Stimulated activated CD4-positive, alpha-beta T cell treated with anti-CD3 and anti-CD28 coated beads, TNF-alpha, amount 100 ng/mL, for 48 hours (primary cell): ENCODE measurements around the gene GALNT7.

ENCODE experiments used
- DNase-seq, 3 donors: peaks; one replicate each; pipeline ENCODE4 v3.0.0-alpha.2; 2020; ENCODE audit warnings: low read depth in 3 of 3

The GALNT7 gene

DNA sequence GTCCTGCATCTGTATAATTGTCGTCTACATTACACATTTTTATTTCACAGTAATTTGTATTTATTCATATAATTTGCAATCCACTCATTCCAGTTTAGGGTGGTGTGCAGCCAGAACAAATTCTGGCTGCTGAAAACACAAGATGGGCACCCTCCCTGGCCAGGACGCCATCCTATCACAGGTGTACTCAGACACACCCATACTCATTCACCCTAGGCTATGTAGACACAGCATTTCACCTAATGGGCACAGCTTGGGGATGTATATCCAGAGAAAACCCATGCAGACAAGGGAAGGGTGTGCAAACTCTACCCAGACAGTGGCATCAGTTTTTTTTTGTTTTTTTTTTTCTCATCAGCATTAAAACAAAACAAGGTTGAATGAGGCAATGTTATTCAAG, 92.4 kb downstream of the GALNT7 start:
- DNase-seq: no peak

DNA sequence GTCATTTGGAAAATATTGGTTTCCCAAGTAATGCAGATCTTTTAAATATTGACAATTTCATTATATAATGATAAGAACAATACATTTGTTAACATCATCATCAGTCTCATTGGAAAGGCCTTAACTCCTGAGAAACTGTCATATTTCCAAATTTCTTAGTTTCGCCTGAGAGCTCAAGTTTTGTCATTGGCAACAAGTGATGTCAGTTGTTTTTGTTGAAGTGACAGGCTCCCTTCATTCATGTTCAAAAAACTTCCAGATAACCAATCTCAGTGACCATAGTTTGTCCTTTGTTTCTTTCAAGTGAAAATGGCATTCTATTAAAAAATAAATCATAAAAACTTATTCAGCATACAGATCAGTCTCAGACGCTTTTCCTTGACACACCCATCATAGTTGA, 93.8 kb downstream of the GALNT7 start:
- DNase-seq: no peak

DNA sequence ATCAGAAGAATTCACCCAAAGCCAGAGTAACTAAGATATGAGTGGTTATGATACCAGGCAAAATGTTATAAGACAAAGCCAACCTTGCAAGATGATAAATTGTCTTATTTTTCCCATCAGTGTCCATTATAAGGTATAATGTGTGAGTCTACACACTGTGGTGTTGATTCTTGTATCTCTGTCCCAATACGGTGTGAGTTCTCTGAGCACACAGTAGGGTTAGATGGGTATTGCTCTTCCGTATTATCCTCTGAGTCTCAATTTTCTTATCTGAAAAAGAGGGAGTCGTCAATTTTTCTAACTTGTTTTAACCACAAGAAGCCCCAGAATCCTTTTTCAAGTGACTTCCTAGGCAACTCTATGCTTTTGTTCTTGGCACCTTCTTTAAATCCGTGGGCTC, 95.6 kb downstream of the GALNT7 start:
- DNase-seq: no peak

DNA sequence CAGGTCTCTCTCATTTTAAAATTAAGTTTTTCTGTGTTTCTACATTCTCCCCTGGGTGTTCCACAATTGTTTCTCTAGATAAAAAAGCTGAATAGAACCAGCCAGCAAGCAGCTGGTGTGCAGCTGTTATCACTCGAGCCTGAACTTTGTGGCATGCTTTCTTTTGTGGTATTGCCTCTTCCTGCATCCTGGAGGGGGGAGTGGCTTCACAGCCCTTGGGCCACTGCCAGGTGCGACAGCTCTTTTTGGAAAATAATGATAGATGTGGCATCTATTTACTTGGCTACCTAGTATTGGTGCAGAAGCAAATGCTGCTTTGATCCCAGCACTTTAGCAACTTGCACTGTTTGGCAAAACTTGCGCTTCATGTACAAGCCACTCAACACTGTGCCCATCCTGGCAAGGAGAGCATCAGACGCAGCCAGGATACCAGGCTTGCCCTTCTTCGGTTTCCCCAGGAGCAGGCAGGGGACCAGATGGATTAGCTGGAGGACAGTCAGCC, 96.1 kb downstream of the GALNT7 start:
- DNase-seq: no peak

DNA sequence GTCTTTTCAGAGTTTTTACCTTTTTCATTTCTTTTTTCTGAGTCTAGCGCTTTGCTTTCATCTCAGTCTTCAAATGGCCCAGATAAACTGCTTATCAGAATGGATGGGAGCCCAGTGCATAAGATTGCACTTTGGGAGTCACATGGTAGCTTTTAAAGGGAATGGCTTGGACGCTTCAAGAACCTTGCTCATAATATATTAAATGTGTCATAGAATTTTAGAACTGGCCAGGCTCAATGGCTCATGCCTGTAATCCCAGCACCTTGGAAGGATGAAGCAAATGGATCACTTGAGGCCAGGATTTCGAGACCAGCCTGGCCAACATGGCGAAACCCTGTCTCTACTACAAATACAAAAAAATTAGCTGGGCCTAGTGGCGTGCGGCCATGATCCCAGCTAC, 97.1 kb downstream of the GALNT7 start:
- no peak for DNase-seq

DNA sequence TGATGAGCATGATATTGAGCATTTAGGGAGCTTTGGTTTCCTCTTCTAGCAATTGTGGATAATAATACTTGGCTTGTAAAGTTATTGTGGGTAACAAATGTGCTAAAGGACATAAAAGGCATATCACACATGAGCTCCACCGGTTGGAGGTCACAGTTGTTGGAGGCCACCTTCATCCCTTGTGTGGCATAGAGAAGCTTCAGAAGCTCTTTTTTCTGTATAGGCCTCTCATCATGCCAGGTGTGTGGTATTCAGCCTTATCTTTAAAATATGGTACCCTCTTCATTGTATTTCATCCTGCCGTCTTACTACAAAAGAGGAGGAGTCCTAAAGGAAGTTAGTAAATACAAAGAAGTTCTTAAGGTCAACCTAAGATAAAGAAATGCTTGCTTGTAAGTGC, 99.1 kb downstream of the GALNT7 start:
- DNase-seq: no peak

DNA sequence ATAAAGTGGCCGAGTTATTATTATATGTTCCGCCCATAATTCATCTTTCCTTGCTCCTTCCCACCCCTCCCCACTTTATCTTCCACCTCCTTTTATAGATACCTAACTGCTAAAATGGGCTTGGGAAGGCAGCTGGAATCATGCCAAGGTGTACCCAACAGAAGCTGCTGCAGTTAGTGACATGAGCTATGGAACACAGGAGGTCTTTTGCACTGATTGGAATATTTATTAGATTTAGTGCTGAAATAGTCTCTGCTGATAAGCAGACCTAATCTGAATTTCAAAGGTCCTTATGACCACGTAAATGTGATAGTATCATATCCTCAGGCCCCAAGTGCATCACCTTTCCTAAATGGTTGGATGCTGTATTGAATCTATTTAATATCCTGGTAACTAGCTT, 100.7 kb downstream of the GALNT7 start:
- no peak for DNase-seq

DNA sequence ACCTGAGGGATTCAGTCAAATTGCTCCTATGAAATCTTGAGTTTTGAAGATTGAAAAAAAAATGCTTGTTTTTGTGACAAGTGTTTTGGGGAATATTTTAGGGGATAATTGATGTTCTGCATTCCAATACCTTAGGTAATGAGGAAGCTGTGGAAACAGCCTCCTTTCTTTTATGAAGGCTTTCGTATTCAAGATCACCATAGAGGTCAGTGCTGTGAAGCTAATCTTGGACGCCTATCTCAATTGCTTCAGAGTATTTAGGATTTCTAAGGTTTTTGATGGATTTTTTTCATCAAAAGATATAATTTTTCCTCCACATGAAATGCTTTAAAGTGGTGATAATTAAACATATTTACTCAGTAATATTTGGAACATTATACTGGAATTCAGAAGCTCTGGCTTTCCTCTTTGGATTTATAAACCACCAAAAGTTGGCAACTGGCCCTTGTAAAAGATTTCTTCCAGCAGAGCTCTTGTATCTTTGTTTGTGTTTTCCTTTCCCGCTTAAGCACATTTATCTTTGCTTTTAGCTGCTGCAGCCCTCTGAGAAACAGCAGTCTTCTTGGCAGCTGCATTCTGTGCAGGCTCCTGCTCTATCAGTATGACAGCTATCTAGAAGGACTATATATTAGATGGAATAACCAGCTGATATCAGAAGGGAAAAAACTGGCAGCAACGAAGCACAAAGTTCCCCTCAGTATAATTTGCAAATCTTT, 101.9 kb downstream of the GALNT7 start:
- DNase-seq: no peak

DNA sequence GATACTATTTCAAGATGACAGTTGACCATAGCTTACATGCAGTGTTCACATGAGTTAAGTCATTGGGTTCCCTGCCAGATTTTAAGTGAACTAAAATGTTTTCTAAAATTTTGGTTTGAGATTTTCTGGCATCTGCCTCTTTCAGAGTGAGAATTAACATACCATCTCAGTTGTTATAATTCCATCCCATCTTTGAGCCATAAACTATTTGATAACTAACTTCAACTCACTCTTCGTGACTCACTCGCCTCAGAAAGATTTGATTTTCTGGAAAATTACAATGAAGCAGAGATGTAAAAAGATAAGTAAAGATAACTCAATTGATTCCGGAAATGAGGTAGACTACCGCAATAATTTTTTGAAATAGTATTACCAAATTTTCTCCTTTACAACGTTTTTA, 103.7 kb downstream of the GALNT7 start:
- no peak for DNase-seq

DNA sequence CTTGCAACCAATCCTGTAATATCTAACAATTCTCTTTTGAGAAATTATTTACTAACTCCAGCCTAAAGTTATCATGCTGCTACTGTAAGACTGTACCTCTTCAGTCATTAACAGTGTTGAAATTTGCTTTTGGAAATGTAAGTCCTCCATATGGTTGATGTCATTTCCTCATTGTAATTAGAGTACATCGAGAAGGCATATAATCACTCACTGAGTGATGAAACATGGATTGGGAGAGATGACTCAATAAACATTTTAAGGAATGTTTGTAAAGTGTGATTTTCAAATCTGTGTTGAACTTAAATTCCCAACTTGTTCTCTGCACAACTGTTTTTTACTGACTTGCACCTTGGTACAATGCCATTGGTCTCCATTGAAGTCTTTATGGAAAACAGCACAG, 104.4 kb downstream of the GALNT7 start:
- DNase-seq: no peak

DNA sequence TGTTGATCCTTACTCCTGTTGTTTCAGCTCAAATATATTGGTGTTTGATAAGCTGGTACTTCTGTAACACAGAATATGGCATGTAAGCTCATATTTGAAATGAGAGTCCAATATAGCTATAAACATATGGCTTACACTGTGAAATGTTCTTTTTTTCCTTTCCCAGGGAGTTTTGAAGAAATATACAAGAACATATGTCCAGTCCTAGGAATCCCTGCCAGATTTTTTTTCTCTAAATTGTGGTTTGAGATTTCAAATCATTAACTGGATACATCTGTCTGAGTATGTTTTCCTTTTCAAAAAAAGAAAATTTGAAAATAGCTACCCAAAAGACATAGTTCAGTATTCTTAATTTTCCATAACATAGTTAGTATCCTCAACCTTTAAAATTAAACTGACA, 105.3 kb downstream of the GALNT7 start:
- no peak for DNase-seq

DNA sequence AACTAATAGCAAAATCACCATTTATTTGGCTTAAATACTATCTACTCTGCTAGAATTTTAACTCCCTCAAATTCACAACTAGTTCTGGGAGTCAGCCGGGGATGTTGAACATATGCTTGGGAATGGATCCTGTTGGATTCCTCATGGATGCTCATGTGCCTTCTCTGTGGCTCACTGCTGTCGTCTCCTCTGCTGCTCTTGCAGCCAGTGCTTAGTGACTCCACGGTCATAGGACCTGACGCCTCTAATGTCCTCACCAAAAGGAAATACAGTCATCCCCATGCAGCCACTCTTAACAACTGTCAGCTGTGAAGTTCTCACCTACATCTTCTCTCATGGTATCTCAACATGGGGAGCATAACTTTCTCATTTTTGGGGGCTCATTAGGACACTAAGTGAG, 106.1 kb downstream of the GALNT7 start:
- DNase-seq: no peak

DNA sequence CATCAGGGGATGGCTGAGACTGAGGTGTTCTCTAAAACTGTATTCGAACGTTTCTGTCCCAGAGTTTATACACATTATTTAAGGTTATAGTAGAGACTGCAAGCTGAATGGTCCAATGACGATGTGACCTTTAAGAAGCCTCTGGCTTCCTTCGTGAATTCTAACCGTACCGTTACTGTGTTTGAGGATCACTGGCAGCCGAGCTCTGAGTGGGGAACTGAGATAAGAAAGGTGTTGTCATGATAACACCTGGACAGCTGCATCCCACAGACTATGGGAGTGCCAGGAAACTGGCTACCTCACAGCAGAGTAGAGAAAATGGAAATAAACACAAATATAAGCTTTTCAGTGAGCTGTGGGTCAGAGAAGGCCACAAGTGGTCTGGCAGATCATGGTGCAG, 106.5 kb downstream of the GALNT7 start:
- DNase-seq: no peak

DNA sequence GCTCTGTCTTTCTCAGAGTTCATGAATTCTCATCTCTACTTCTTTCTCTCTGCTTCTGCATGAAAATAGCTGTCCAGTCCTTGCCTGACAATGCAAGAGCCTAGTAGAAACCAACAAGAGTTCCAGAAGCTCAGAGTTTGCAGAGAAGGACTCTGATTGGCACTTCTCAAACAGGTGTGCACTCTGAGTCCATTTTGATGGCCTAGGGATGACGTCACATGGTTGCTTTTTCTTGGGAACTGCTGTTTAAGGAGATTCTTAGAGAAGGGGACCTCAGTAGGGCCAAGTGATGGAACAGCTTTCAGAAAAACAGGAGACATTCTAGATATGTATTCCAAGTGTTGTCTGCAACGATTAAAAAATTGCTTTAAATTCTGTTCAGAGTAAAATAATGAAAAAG, 108.7 kb downstream of the GALNT7 start:
- no peak for DNase-seq

DNA sequence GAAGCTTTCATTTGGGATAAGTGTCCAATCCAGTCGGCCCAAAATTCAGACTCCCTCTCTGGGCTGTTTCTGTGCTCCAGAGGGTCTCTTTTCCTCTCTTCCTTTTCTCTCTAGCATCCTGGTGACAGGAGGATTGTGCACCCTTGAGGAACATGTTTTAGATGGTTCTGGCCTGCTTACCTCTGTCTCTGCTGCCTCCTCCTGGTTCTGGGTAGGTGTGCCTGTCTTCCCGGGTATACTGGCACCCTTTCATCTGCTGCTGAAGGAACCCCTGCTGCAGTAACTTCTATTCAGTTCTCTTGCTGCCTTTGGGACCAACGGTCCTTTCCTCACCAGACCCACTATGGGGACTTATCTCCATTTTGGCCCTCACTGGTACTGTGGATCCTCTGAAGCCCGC, 112.4 kb downstream of the GALNT7 start:
- DNase-seq: no peak

DNA sequence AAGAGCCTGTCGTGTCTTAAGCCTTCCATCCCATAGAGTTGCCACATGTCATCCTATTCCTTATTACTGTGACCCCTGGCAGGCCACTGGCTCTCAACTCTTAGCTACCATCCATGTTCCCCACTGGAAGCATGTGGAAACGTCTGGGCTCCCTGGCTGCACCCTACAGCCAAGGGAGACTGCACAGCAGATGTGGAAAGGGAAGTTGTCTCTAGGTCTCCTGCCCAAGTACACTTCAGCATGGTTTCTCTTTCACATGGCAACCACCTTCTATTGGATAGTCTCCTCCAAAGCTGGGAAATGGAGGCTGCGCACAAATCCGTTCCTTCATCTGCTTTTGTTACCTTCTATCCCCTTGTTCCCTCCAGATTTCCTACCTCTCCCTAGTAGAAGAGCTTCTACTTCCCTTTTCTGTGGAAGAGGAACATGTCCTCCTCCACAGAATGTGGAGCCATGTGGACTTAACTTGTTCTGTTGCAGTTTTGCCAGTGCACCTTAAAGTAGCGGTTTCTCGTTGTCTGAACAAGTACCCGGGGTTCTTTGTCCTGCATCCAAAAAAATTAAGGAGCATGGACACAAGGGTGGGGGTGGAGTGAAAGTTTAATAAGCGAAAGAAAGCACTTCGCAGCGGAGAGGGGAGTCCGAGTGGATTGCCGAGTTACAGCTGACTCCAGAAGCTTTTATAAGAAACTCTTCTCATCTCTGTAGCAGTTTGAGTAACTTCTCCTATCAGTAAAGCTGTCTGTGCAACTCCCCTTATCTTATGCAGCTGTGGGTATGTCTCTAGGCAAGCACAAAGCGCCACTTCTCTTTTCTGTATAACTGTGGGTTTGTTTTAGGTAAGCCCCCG, 113.0 kb downstream of the GALNT7 start:
- no peak for DNase-seq

DNA sequence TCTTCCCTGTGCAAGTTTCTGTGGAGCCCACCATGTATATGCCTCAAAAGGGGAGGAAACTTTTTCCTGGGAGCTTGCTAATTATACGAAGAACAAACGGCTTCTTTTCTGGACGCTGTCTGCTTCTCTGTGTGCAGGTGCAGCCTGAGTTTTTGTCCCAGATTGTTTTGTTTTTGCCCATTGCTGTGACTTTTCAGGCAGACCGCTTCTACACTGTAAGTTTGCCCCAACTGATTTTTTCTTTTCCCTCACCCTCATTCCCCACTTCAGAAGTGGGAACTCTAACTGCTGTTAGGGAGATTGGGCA, 113.6 kb downstream of the GALNT7 start:
- no peak for DNase-seq

DNA sequence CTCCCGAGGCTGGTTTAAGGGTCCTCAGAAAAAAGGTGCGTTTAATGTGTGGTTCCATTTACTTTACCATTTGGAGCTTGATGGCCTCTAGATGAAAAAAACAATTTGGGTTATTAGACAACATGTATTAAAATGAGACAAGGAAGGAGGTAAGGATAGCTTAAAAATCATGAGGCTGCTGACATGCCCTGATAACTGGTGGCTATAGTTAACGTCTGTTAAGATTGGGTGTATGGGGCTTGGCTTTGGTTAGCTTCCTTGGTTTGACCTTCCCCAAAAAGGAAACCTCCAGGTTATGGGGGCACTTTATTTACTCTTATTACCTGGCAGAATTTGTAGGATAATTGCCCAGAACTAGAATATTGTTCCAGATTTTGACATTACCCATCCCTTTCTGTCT, 114.0 kb downstream of the GALNT7 start:
- no peak for DNase-seq

DNA sequence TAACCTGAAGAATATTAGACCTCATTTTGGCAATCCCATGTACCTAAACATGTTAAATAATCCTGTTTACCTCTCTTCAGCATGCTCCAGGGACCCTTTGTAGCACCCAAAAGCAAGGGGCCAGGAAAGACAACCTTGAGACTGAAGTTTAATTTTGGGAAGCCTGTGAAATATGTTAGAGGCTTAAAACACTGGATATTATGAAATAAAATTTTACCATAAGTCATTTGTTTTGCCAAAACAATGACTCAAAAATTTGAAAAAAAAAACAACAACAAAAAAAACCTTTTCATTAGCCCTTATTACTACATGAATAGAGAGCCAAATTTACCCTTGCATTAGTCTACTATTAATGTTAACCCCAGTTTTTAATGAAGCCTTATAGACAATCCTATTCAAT, 115.9 kb downstream of the GALNT7 start:
- DNase-seq: no peak

DNA sequence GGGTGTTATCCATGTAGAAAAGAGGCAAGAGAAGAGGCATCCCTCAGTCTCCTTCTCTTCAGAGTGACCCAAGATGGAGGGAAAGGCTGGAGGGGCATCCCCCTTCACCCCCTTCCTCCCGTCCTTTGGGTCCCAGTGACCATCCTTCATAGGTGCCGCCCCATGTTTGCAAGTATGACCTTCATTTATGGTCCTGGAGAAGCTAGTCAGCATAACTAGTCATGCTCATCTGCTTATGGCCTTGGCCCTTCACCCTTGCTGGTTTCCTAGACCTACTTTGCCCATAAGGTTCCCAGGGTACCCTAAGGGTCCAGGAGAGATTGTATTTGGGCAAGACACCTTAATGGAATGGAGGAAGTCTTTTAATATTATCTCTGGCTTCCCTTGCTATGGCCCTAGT, 118.9 kb downstream of the GALNT7 start:
- no peak for DNase-seq

DNA sequence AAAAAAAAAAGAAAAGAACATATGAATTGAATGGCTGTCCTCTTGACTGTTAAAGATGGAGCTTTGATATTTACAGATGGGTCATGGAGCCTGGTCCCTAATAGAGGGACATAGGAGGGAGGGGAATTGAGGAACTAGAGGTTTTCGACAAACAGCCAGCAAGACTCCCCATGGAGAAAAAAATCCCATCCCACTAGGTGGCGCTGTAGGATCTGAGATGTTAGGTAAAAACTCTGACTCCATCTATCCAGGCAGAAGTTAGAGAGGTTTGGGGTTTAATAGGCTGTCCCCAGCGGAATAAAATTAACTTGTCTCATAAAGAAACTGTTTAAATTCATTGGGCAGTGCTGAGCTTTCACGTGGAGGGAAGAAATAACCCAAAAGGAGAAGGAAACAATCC, 119.7 kb downstream of the GALNT7 start:
- peak; percentile 47 to 79 (median 72) for DNase-seq

DNA sequence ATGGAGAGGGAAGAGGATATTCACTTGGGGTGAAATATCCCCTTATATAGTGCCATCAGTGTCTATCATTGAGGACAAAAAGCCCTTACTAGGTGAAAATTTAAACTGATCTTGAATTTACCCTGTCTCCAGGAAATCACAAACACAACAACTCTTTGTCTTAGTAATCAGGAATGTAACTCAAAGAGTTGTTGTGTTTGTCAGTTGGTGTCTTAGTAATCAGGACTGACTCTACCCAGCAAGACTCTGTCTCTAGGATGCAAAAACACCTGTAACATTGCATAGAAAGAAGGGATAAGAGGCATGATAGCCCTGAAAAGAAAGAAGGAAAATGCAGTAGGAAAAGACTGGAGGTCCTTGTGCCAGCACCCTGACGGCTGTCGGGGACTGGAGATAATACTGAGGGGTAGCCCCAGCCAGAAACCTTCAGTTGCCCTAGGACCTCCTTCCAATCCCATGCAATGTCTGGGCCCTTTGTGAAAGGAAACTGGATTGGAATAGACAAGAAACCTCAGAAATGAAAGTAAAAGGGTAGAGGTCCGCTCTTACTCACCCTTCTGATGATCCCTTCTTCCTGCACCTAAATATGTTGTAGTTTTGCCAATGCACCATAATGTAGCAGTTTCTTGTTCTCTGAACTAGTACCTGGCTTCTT, 120.2 kb downstream of the GALNT7 start:
- no peak for DNase-seq

DNA sequence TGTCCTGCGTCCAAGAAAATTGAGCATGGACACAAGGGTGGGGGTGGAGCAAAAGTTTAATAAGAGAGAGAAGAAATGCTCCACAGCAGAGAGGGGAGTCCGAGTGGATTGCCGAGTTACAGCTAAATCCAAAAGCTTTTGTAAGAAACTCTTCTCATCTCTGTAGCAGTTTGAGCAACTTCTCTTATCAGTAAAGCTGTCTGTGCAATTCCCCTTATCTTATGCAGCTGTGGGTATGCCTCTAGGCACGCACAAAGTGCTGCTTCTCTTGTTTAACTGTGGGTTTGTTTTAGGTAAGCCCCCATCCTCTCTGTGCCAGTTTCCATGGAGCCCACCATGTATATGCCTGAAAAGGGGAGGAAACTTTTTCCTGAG, 120.7 kb downstream of the GALNT7 start:
- no peak for DNase-seq
